Endothelial cell of umbilical vein (primary cell): ENCODE measurements around the gene MRPL58. TPM values are rescaled to one million over a fixed set of nuclear protein-coding genes. Genes with fewer than 3 reads are reported as not detected.

Source experiments
- BruUV-seq: library from RNA; stranded (reverse); fragments of 400-500 nt; replicated peaks from 2 replicates; lab custom pipeline; 2021; lab: Mats Ljungman, UMichigan
- CTCF ChIA-PET: fragments of 300-600, 350-600 bp; sonication (Branson Sonifier 250); formaldehyde crosslinking; loops from one replicate; lab custom pipeline; 2021; ENCODE audit warnings: antibody characterized with exemption, inconsistent platforms; lab: Charles Lee
- POLR2A ChIA-PET: fragments of 300-600, 350-600 bp; sonication (Branson Sonifier 250); formaldehyde crosslinking; loops from one replicate; lab custom pipeline; 2021; ENCODE audit warnings: antibody characterized with exemption, inconsistent platforms; lab: Charles Lee
- DNase-seq: peaks from one replicate; pipeline ENCODE4 v3.0.0-alpha.2; 2011; ENCODE audit warnings: low read depth, low spot score
- FAIRE-seq: peaks from 2 replicates; lab custom pipeline; 2011; peaks lifted over from hg19 to GRCh38; lab: Jason Lieb, UNC
- H2AFZ ChIP-seq: 2 replicates; pipeline ENCODE4 v1.6.0; 2012; ENCODE audit warnings: low read depth, low read length, control low read depth, inconsistent platforms
- H3K27ac ChIP-seq: 2 replicates; pipeline ENCODE4 v1.5.1; 2011; ENCODE audit warnings: low read depth, mild to moderate bottlenecking, control low read depth, low read length, moderate library complexity; ENCODE audit not compliant: insufficient read depth
- H3K27me3 ChIP-seq, 2 experiments: 2 replicates each; pipeline versions ENCODE4 v1.6.0 to v1.6.1; 2011; ENCODE audit warnings: low read length in 2 of 2, mixed read lengths in 1 of 2; ENCODE audit not compliant: control insufficient read depth in 2 of 2, insufficient read depth in 2 of 2
- H3K36me3 ChIP-seq, 2 experiments: 2 replicates in 1 of 2; 3 replicates in 1 of 2; pipeline ENCODE4 v1.5.1; 2011; ENCODE audit warnings: low read length in 2 of 2, mild to moderate bottlenecking in 1 of 2, moderate library complexity in 1 of 2; ENCODE audit not compliant: control insufficient read depth in 2 of 2, insufficient read depth in 2 of 2; ENCODE audit errors: extremely low read depth in 1 of 2
- H3K4me1 ChIP-seq: 3 replicates; pipeline ENCODE4 v1.5.1; 2011; ENCODE audit warnings: mild to moderate bottlenecking, low read length; ENCODE audit not compliant: control insufficient read depth, insufficient read depth; ENCODE audit errors: extremely low read depth
- H3K4me2 ChIP-seq: 2 replicates; pipeline ENCODE4 v1.6.1; 2011; ENCODE audit warnings: low read length, control low read depth, mixed read lengths; ENCODE audit not compliant: insufficient read depth
- H3K4me3 ChIP-seq, 3 experiments: fragments of 200-600 bp in 1 of 3; sonication (generic), shearing (Covaris generic) in 1 of 3; replicated peaks in 1 of 3; 2 replicates each; pipeline ENCODE4 v1.5.1; 2011 to 2016; ENCODE audit warnings: control low read depth in 3 of 3, low read length in 3 of 3, mild to moderate bottlenecking in 2 of 3, inconsistent platforms in 1 of 3, low read depth in 1 of 3, moderate library complexity in 1 of 3; ENCODE audit not compliant: insufficient read depth in 1 of 3
- H3K79me2 ChIP-seq: 2 replicates; pipeline ENCODE4 v1.6.0; 2012; ENCODE audit warnings: low read length, inconsistent platforms; ENCODE audit not compliant: control insufficient read depth, insufficient read depth
- H3K9ac ChIP-seq: replicated peaks from 2 replicates; pipeline ENCODE3; 2011; ENCODE audit warnings: low read length, control low read depth; ENCODE audit not compliant: insufficient read depth; ENCODE audit errors: extremely low read depth
- H3K9me1 ChIP-seq: replicated peaks from 3 replicates; pipeline ENCODE4 v1.6.0; 2011; ENCODE audit warnings: mild to moderate bottlenecking, low read length; ENCODE audit not compliant: control insufficient read depth, insufficient read depth; ENCODE audit errors: extremely low read depth
- H3K9me3 ChIP-seq: replicated peaks from 2 replicates; pipeline ENCODE4 v1.5.1; 2012; ENCODE audit warnings: low read length, inconsistent platforms; ENCODE audit not compliant: control insufficient read depth, insufficient read depth
- H4K20me1 ChIP-seq: replicated peaks from 2 replicates; pipeline ENCODE3; 2011; ENCODE audit warnings: mild to moderate bottlenecking, low read length; ENCODE audit not compliant: control insufficient read depth, insufficient read depth; ENCODE audit errors: extremely low read depth
- CTCF ChIP-seq, 2 donors: IDR thresholded peaks; 1 replicate in 1 of 2; 2 replicates in 1 of 2; pipeline ENCODE4 v1.5.1; 2011; ENCODE audit warnings: low read length in 2 of 2, mild to moderate bottlenecking in 2 of 2, moderate library complexity in 2 of 2, control low read depth in 1 of 2, inconsistent platforms in 1 of 2, low read depth in 1 of 2; ENCODE audit not compliant: insufficient read depth in 1 of 2; ENCODE audit errors: extremely low read depth in 1 of 2
- EZH2 ChIP-seq: IDR thresholded peaks from 2 replicates; pipeline ENCODE4 v1.6.1; 2012; ENCODE audit warnings: borderline replicate concordance, low read depth, mild to moderate bottlenecking, moderate library complexity, low read length, inconsistent platforms; ENCODE audit not compliant: severe bottlenecking
- FOS ChIP-seq: IDR thresholded peaks from 2 replicates; pipeline ENCODE4 v1.6.1; 2011; ENCODE audit warnings: mild to moderate bottlenecking, low read length, moderate library complexity, borderline replicate concordance; ENCODE audit not compliant: insufficient read depth
- GATA2 ChIP-seq: IDR thresholded peaks from 2 replicates; pipeline ENCODE4 v1.7.0; 2011; ENCODE audit warnings: low read depth, mild to moderate bottlenecking, moderate library complexity, mixed read lengths, low read length; ENCODE audit not compliant: insufficient read length, insufficient read depth
- JUN ChIP-seq: IDR thresholded peaks from 2 replicates; pipeline ENCODE4 v1.6.1; 2011; ENCODE audit warnings: borderline replicate concordance, low read depth; ENCODE audit not compliant: insufficient read length, insufficient read depth
- MAX ChIP-seq: IDR thresholded peaks from 2 replicates; pipeline ENCODE4 v1.6.1; 2011; ENCODE audit not compliant: insufficient read depth, insufficient read length
- MYC ChIP-seq: IDR thresholded peaks from one replicate; pipeline ENCODE4 v1.6.1; 2011; ENCODE audit warnings: mild to moderate bottlenecking, low read depth, low read length
- POLR2A ChIP-seq: IDR thresholded peaks from 2 replicates; pipeline ENCODE4 v1.6.1; 2012; ENCODE audit warnings: low read depth, mild to moderate bottlenecking, control low read depth, low read length
- POLR2AphosphoS5 ChIP-seq: IDR thresholded peaks from 2 replicates; pipeline ENCODE4 v1.6.1; 2012; ENCODE audit warnings: low read depth, mild to moderate bottlenecking, control low read depth, low read length, moderate library complexity; ENCODE audit not compliant: insufficient read depth
- dilution Hi-C: fragments of 300-500 bp; cut with MboI; formaldehyde crosslinking; loops from one replicate; pipeline ENCODE4 v1.15.0; 2019; ENCODE audit warnings: low sequenced_read_pairs; ENCODE audit not compliant: extremely low pct_ligation_motif_present
- intact Hi-C: fragments of 100-400 bp; cut with micrococcal nuclease; formaldehyde crosslinking; loops from one replicate; pipeline ENCODE4 v1.10.0; 2022
- polyA plus RNA-seq, 4 experiments: library from polyadenylated mRNA; depleted of rRNA in 3 of 4; stranded (reverse) in 3 of 4; unstranded in 1 of 4; fragments of >200 nt; gene quantifications; 2 replicates each; pipeline versions ENCODE4 v1.2.1 to v1.2.3, GENCODE V29; 2011 to 2012; ENCODE audit warnings: missing spikeins in 1 of 4
- total RNA-seq: library from RNA; stranded (reverse); gene quantifications from 2 replicates; pipeline ENCODE4 v1.2.3, GENCODE V29; 2021

Gene MRPL58
- total and polyA plus RNA-seq, 2 donors (not counting 3 experiments of a cell fraction or from before 2014, with no cell fraction given) = 38.0 to 43.7 TPM

GRCh38 chr17:75003957-75004355, 8.5 kb upstream of the MRPL58 start:
- no TSS peak for BruUV-seq
- no peak for DNase-seq
- Histone ChIP-seq H3K9me1 (no peaks in the 10 kb centered on the region), H2AFZ (no peak overlapping the region), H3K9ac (no peak overlapping the region), H3K36me3 (peaks cover 0 to 42% of the 10 kb centered on the region in 2 experiments), H3K27me3 (no peaks in the 10 kb centered on the region), H3K4me3 (no peak overlapping the region), H3K4me1 (no peaks in the 10 kb centered on the region), H4K20me1 (no peaks in the 10 kb centered on the region), H3K9me3 (no peaks in the 10 kb centered on the region), H3K27ac (no peak overlapping the region), H3K79me2 (no peaks in the 10 kb centered on the region), H3K4me2 (no peak overlapping the region)
- FAIRE-seq = no peak
- ChIA-PET POLR2A (no interaction called here), CTCF (interaction anchor here (0.7 kb wide), 1 partner anchor 16 kb away, joined by 3 read pairs; no protein-coding TSS in a partner anchor)
- intact Hi-C loops (no loop called here), dilution Hi-C loops (no loop called here)
- TF ChIP-seq MYC = no peak
- no peak for TF ChIP-seq FOS
- TF ChIP-seq JUN = no peak
- TF ChIP-seq MAX = no peak
- no peak for TF ChIP-seq GATA2
- no peak for TF ChIP-seq POLR2A
- TF ChIP-seq EZH2 = no peak
- no peak for TF ChIP-seq POLR2AphosphoS5
- TF ChIP-seq CTCF (IDR thresholded peaks at IDR 0.05; ENCODE audit: extremely low read depth in 1 of 2, insufficient read depth in 1 of 2, low read depth in 1 of 2, low read length in 2 of 2) = no peak
